K562 (cell line): ENCODE data around the gene TAP2. TPM values are rescaled to one million over a fixed set of nuclear protein-coding genes. Genes with fewer than 3 reads are reported as not detected.

Experiments
- ARNT ChIP-seq, 2 experiments: fragments of 450-650 bp; IDR thresholded peaks; 2 replicates each; pipeline ENCODE4 v1.6.1; 2016; ENCODE audit warnings: mild to moderate bottlenecking in 1 of 2
- CREB3 ChIP-seq: fragments of 450-650 bp; conservative IDR thresholded peaks from 2 replicates; pipeline ENCODE4 v1.6.1; 2016; ENCODE audit warnings: missing genetic modification characterization, low read depth, mild to moderate bottlenecking, missing compliant biosample characterization, moderate library complexity
- DPF2 ChIP-seq: fragments of 450-650 bp; IDR thresholded peaks from 2 replicates; pipeline ENCODE4 v1.6.1; 2016
- HIVEP1 ChIP-seq: fragments of 250-450 bp; sonication (Bioruptor Pico); IDR thresholded peaks from 2 replicates; pipeline ENCODE4 v1.4.0; 2020; ENCODE audit warnings: mild to moderate bottlenecking
- KLF1 ChIP-seq: fragments of 450-650 bp; IDR thresholded peaks from 2 replicates; pipeline ENCODE4 v1.6.1; 2016; ENCODE audit warnings: missing genetic modification characterization, missing compliant biosample characterization
- MGA ChIP-seq: fragments of 450-650 bp; IDR thresholded peaks from 2 replicates; pipeline ENCODE4 v1.6.1; 2016; ENCODE audit warnings: mild to moderate bottlenecking, moderate library complexity
- TBL1XR1 ChIP-seq, 2 experiments: IDR thresholded peaks; 2 replicates each; pipeline ENCODE4 v1.6.1; 2012; ENCODE audit warnings: improper control_type of control experiment in 2 of 2, low read length in 2 of 2, mild to moderate bottlenecking in 1 of 2
- UBTF ChIP-seq, 2 experiments: IDR thresholded peaks; 2 replicates each; pipeline ENCODE4 v1.6.1; 2012; ENCODE audit warnings: improper control_type of control experiment in 2 of 2, low read depth in 2 of 2, low read length in 2 of 2, borderline replicate concordance in 1 of 2
- ZC3H4 ChIP-seq: sonication (generic); formaldehyde crosslinking; IDR thresholded peaks from 2 replicates; pipeline ENCODE4 v1.9.0; 2021; ENCODE audit warnings: missing genetic modification reagents, borderline replicate concordance
- ZNF274 ChIP-seq: IDR thresholded peaks from 2 replicates; pipeline ENCODE4 v1.6.1; 2011; ENCODE audit warnings: low read depth, mild to moderate bottlenecking, low read length, moderate library complexity, borderline replicate concordance
- polyA plus RNA-seq, 8 experiments: library from polyadenylated mRNA; depleted of rRNA in 4 of 8; stranded (reverse) in 5 of 8; unstranded in 3 of 8; fragments of >200 nt; fragmentation: Nextera tagmentation in 2 of 8; fragmentation: Illumina TruSeq in 1 of 8; extraction: Ambion mirVana in 2 of 8; extraction: Trizol in 1 of 8; gene quantifications; 2 replicates each; pipeline versions ENCODE4 v1.2.1 to v1.2.3, GENCODE V29; 2011 to 2014; ENCODE audit warnings: inconsistent platforms in 1 of 8, missing spikeins in 1 of 8
- total RNA-seq, 7 experiments: library from RNA; depleted of rRNA in 6 of 7; stranded (reverse); fragments of >200 nt in 6 of 7; fragmentation: Illumina TruSeq in 2 of 7; extraction: Trizol in 2 of 7; gene quantifications; 2 replicates each; pipeline versions ENCODE4 v1.2.1 to v1.2.3, GENCODE V29; 2011 to 2021; ENCODE audit warnings: low replicate concordance in 1 of 7

Gene TAP2
- total and polyA plus RNA-seq, 9 of the 15 experiments (the other 6 are each of a cell fraction or from before 2014, with no cell fraction given) = 2.0 to 53.5 (median 19.6) TPM

GRCh38 chr6:32853541-32854375, 15.2 kb upstream of the TAP2 start, which contains the start of the genes PSMB9 and TAP1 (continued):
- TF ChIP-seq CREB3 (tag) = no peak
- TF ChIP-seq ARNT (IDR thresholded peaks at IDR 0.05) = 0 out of 4 replicates have a peak, but pooled peaks of 1 of the 2 experiments have one; percentile 43
- TF ChIP-seq MGA = peak; percentile 81
- TF ChIP-seq UBTF (IDR thresholded peaks at IDR 0.05; ENCODE audit: borderline replicate concordance in 1 of 2, low read depth in 2 of 2, low read length in 2 of 2) = peak; percentile 36 to 49; a peak in 1 of 4 replicates
- TF ChIP-seq DPF2 = peak; percentile 83; the same call in 1 of the 2 replicates
- peak; percentile 94; the same call in 1 of the 2 replicates for TF ChIP-seq KLF1 (tag)
- TF ChIP-seq ZC3H4 (CRISPR knock-in tag) = no peak
- peak in 1 of 2 experiments; percentile 59; a peak in 1 of 4 replicates for TF ChIP-seq TBL1XR1 (IDR thresholded peaks at IDR 0.05; ENCODE audit: low read length in 2 of 2)
- TF ChIP-seq ZNF274 = no peak
- TF ChIP-seq HIVEP1 (CRISPR knock-in tag) = no peak
